Measurements from ENCODE around the gene ZDHHC14.

ZDHHC14 gene

DNA sequence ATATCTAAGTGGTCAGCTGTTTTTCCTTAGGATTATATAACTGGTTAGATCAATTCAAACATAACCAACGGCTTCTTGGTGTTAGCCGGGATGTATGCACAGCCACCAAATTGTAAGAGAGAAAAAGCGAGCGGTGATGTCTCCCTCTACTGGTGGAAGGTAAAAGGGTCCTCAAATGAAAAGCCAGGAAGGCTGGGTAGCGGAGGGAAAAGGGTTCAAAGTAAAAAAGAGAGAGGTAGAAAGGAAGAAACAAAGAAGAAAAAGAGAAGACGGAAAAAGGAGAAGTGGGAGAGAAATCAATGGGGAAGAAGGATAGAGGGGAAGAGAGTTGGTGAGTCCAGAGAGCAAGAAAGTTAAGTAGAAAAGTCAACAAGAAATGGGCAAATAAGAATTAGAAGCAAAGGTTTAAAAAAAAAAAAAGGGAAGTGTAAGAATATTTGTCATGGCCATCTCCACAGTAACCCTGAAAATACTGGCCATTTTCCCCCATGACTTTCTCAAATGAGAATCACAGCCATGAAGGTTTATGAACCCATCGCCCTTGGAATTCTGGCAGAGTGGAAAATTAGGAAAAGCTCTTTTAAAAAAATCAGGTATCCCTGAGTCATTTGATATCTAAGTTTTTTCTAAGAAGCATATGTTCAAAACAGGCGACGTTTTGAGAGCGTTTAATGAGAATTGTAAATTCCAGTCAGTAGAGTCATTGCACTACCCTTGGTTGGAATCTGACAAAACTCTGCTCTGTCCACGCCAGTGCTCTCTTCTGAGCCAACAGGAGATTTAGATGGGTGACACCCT lies 286.4 kb downstream of the ZDHHC14 start:
- peak; percentile 10 for DNase-seq (ENCODE audit: low read depth)

DNA sequence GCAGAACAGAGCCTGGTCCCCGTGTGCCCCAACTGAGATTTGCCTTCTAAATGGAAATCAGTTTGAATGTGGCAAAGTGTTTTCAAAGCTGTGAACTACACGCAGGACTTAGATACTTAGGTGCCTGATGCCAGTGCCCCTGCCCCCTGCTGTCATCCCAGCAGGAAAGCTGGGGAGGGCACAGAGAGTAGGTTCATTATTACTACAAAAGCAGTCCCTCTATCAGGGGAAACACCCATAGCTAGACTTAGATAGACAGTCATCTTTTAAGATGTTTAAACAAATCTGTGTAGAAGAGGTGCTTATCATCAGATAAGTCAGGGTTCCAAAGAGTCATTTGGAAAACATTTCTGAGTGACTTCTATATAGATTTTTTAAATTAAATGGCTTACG lies 287.0 kb downstream of the ZDHHC14 start:
- DNase-seq (ENCODE audit: low read depth): no peak

DNA sequence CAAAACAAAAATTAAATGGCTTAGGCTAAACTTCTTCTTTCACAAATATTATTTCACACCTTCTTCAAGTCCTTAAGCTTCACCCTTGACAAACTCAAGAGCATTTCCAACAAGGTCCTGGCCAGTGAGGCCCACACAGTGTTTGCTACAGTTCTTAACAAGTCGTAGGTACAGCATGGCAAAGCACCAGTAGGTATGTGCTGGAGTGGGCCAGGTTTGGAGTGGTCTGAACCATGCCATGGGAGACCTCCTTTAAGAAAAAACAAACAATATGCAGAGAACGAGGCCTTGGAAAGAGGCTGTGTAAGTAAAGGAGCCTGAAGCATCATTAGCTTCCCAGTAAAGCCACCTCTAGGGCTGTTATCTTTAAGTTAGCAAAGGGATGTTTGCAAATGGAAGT lies 287.7 kb downstream of the ZDHHC14 start:
- DNase-seq (ENCODE audit: low read depth): no peak

DNA sequence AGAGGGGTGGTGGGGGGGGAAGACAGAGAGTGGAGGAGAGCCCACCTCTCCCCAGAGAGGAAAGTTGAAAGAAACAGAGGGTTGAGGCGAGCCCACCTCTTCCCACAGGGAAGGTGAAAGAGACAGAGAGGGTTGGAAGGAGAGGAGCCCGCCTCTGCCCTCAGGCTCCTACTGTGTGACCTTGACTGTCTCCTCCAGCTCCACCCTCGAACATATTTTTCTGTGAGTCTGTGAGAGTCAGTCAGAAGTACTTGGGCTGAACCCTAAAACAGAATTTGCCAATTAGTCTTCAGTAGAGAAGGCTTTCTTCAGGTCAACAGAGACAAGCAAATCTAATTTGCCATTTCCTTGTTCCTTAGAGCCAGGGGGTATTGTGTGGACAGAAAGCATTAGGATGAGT lies 288.3 kb downstream of the ZDHHC14 start:
- no peak for DNase-seq (ENCODE audit: low read depth)

DNA sequence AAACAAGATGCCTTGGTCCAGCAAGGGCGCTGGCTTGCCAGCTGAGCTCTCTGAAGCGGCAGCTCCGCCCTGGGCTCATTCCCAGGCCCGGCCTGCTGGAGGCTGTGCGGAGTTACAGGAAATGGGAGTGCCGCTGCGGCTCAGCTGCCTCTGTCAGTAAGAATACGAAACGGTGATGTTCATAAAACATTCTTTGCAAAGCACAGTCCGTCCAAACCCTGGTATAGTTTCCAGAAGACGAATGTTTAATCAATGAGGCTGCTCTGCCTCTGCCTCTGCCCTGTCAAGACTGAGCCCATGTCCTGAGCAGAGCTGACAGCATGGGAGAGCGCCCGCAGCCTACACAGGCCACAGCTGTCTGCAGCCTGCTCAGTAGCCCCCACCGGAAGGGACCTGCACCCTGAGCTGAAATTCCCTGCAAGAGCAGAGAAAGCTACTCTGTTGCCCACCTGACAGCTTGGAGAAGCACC lies 288.8 kb downstream of the ZDHHC14 start:
- DNase-seq (ENCODE audit: low read depth): no peak

DNA sequence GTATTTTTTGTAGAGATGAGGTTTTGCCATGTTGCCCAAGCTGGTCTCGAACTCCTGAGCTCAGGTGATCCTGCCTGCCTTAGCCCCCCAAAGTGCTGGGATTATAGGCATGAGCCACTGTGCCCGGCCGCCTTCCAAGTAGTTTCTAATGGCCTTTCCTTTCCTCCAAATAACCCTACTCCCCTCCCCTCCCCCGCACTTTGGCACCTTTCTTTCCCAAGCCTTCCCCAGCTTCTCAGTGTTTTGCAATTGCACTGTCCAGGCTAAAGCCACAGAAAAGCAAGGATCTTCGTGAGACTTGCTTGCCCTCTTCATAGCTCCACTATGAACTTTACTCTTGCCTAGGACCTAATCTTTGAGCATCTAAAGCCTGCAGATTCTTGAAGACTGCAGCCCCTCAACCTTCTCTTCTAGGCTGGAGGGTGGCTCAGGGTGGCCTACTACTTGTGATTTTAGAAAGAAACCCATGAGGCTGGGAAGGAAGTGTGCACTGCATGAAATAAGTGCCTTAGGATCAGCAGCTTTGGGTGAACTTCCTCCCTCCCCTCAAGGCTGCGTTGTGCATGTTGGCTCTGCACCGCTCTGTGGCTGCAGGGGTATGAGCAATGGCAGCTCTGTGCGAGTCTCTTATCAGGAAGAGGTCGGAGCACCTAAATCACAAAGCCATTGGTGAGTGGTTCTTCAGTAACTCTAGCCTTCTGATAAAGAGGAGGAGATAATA lies 289.6 kb downstream of the ZDHHC14 start:
- DNase-seq (ENCODE audit: low read depth): no peak

DNA sequence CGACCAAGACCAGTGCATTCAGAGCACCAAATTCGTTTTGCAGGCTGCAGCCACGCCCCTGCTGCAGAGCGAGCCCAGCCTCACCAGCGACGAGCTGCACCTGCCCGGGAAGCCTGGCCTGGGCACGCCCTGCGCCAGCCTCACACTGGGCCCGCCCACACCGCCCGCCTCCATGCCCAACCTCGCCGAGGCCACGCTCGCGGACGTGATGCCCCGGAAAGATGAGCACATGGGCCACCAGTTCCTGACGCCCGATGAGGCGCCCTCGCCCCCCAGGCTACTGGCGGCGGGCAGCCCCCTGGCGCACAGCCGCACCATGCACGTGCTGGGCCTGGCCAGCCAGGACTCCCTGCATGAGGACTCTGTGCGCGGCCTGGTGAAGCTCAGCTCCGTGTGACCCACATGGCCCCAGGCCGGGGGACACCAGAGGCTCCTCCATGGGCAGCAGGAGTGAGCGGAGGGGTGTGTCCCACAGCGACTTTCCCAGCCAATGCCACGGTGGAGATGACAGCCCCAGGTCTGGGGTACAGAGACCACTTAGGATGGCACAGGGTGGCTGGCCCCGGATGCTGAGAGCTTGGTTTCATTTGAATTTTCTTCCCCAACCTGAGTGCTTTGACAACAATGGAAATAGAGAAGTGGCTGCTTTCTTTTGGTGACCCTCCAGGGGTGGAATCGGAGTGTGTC lies 291.9 kb downstream of the ZDHHC14 start:
- DNase-seq (ENCODE audit: low read depth): no peak

DNA sequence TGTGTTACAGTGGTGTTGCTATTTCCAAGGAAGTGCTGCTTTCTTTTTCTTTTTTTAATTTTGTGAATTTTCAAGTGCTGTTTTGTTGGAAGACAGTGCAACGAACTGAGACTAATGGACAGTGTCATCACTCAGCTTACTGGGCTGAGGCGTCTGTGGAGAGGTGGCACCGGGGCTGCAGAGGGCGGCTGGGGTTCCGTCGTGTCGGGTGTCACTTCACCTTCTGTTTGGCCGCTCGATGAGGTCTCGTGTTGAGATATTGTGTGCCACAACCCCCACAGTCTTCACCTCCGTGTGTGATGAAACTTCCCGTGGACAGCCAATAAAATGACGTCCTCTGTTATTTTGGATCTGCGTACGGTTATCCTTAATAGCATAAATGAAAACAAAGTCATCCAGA lies 292.6 kb downstream of the ZDHHC14 start:
- no peak for DNase-seq (ENCODE audit: low read depth)

DNA sequence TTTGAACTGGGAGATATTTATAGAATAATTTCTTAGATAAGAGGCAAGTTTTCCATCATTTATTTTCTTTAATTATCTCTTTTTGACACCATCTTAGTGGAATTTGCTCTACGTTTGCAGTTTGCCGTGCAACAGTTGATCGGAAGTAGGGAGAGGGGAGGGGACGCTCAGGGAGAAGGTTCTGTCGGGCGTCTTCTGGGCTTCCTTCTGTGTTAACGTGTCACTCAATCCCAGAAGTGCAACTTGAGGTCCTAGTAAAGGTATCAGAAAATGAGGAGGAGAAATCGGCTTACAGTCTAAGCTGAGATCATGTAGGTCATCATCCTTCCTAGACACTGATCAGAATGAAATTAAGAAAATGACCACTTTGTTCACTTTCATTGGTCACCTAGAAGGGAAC lies 293.1 kb downstream of the ZDHHC14 start:
- no peak for DNase-seq (ENCODE audit: low read depth)

DNA sequence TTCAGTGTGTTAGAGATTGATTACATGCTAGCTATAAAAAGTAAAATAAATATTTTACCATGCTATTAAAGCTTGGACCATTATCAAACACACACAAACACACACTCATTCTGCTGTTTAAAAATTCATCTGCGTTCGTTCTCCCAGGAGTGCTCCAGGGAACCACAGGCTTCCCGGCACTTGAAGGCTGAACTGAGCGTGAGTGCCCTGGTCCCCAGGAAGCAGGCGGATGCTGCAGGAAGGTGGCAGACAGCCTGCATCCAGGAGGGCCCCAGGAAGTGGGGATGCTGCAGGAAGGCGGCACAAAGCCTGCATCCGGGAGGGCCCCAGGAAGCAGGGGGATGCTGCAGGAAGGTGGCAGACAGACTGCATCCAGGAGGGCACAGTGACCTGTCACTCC lies 294.8 kb downstream of the ZDHHC14 start:
- no peak for DNase-seq (ENCODE audit: low read depth)

DNA sequence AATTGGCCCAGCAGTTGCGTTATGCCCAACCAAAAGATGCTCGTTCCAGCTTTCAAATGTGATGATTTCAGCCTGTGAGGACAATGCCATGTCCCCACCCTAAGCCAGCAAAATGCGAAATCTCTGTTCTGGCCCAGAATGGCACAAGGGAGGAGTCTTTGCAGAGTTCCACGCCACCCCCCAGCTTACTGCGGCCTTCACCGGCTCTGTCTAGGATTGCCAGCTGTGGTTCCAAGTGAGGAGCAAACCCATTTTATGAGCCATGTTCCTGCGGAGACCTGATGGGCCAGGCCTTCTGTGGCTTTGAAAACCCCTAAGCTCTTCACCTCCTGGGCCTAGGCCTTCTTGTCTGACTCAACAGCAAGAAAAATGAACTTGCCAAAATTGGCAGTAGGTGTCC lies 295.3 kb downstream of the ZDHHC14 start:
- no peak for DNase-seq (ENCODE audit: low read depth)

DNA sequence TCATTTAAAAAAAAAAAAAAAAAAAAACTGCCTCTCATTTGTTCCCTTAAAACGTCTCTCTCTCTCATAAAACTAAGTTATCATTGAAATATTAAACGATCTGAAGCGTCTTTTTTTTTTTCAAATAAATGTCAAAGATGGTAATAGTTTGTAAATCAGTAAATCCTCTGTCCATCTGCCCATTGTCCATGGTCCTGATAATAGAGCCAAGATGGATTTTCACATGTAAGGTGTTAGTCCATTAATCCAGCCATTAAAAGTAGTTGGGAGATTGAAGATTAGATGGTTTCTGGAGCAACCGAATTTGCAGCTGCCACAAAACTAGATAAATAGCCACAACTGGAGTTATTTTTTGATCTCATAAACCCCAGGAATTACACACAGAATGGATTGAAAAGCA lies 296.2 kb downstream of the ZDHHC14 start:
- no peak for DNase-seq (ENCODE audit: low read depth)

DNA sequence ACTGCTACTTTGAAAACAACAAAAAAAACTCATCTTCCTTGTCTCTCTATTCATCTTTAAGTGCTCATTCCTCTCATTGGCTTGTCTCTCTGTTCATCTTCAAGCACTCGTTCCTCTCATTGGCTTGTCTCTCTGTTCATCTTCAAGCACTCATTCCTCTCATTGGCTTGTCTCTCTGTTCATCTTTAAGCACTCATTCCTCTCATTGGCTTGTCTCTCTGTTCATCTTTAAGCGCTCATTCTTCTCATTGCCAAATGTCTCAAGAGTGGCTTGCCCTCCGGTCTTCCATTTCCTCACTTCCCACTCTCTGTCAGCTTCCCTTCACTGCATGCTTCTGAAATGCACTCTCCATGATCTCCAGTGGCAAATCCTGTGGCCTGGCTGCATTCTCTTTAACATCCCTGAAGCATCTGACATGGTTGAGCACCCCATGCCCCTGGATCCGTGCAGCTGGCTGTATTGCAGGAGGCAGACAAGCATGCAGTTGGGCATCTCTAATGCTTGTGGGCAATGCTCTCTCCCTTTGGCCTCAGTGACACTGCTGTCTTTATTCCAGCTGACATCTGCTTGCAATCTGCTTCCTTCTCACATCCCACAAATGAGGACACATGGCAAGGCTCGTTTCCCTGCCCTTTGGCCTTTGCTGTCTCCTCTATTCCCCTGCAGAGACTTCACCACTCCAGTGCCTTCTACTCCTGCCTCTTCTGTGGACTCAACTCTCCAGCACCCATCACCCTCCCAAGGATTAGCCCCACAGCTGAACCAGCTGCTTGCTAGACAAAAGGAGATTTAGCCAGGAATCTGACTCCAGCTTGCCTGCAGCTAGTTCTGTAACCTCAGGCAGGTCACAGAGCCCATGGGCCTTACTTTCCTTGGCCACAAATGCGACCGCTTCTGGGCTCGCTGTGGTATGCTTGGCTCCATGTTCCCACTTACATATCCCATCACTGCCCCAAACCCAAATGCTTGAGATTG lies 298.9 kb downstream of the ZDHHC14 start:
- no peak for DNase-seq (ENCODE audit: low read depth)

DNA sequence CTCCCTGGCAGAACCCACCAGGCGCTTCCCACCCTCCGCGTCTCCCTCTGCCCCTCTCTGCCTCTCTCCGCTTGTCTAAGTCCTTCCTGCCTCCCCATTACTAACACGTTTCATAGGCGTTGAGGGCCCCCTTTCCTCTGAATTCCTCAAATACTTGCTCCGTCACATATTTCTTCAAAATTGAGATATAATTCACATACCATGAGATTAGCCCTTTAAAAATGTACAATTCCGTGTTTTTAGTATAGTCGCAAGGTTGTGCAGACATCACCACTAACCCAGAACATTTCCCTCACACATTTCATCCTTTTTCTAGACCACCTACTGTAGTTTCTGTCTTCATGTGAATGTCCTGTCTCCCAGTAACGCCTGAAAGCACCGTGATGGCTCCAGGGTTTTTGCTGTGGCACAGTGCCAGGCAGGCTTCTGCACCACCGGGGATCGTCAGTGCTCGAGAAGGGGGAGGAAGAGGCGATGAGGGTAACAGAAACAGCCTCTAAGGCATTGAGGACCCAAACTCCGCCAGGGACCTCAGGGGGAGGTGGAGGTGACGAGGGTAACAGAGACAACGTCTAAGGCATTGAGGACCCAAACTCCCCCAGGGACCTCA lies 300.2 kb downstream of the ZDHHC14 start:
- DNase-seq (ENCODE audit: low read depth): no peak

DNA sequence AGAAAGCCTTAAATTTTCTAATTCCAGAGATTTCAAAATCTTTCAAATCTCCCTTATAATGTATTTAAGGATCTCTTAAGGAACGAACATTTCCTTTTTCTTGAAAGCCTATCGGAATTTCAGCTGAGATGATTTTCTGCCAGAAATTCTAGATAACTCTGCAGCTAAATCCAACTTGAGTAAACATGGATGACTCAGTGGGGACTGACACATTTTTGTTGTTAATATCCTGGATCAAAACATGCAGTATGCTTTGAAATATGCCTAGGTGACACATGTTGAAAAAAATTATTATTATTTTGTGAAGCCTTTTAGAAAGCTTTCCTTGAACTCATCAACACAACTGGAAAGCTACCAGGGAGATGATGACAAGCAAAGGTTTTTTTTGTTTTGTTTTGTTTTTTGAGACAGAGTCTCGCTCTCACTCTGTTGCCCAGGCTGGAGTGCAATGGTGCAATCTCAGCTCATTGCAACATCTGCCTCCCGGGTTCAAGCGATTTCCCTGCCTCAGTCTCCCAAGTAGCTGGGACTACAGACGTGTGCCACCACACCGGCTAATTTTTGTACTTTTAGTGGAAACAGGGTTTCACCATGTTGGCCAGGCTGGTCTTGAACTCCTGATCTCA lies 302.0 kb downstream of the ZDHHC14 start:
- no peak for DNase-seq (ENCODE audit: low read depth)

DNA sequence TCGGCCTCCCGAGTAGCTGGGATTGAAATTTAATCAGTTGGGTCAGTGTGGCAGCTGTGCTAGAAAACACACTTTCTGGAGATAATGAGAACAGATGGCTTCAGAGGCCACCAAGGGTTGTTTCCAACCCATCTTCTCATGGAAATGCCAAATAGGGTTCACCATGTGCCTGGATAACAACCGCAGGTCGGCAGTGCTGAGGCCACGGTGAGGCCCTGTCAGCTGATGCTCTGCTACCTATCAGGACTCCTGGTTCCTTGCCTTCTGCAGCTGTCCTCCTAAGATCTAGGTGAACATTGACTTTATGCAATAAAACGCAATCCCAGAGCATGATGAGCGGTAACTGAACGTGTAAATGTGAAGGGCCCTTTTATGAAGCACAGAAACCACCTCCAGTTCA lies 302.7 kb downstream of the ZDHHC14 start:
- DNase-seq (ENCODE audit: low read depth): no peak

DNA sequence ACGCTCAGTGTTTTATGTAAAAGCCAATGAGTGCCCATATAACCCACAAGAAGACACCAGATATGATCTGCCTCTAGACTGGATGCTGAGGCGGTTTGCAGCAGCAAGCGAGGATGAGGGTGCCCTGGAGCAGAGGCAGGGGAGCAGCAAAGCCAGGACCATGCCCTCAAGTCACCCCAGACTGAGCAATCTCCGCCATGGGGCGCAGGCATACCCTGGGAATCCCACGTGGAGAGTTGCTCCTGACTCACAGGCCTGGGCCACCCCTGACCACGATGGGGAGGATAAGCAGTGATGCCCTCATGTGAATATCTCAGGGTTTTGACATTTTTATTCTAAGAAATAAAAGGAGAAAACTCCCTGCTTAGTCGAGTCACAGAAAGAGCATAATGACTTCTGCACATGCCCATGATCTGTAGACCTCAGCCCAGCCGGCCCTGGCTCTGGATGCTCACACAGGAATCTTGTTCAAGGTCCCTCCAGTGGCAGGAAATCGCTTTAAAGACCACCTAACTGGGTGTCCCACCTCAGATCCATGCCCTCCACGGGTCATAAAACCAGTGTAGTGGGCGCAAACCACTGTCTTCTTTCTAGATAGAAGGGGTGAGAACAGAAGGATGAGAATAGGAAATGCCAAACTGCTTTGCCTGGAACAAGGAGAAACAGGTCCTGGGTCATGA lies 303.8 kb downstream of the ZDHHC14 start:
- DNase-seq (ENCODE audit: low read depth): no peak

DNA sequence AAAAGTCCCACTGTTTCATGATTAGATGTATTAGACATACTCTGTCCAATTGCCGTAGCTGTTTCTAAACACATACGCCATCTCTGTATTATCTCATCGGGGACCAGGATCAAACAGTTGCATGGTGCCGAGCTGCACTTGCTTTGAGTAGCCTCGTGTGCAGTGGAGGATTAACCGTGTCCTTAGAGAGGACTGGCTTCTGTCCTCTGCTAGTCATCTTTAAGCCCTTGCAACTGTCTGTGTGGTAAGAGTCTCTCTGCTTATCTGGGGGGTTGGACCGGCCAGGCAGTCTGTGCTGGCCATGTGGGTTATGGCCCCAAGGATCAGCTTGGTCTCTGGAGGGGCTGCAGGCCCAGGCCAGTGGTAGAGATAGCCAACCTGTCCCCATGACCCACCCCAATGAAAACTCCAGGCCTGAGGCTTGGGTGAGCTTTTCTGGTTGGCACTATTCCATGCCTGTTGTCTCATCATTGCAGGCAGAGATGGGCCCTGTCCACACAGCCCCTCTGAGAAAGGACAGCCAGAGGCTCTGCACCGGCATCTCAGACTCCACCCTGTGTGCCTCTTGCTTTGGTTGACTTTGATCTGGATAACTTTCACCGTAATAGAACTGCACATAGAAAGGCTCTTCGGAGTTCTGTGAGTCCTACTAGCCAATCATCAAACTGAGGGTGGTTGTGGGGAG lies 304.7 kb downstream of the ZDHHC14 start:
- DNase-seq (ENCODE audit: low read depth): no peak

DNA sequence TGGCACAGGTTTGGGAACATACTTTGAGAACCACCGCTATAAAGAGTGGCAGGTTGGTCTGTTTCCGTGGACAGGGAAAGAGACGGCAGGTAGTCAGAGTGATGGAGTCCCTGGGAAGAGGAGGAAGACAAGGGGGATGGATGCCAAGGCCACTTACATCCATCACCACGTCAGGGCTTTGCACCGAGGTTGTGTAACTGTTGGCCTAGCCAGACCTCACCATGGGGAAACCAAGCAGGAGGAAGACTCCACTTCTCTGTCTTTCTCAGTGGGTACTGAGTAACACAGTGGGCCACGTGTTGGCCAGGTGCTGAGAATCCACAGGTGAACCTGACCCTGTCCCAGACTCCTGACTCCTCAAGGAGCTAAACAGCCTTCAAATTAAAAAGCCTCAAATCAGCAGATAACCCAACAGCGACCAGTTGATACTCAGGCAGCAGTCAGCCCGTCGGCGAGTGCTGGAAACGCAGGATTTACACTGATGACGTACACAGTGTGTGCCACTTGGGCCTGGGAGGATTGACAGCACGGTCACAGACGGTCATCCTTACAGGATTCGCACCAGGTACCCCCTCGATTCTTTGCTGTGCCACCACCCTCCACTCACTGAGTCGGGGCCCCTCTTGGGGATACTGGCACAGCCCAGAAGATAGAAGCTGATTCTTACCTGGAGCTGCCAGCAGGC lies 307.4 kb downstream of the ZDHHC14 start:
- DNase-seq (ENCODE audit: low read depth): no peak
